Activated CD4-positive, alpha-beta T cell treated with anti-CD3 and anti-CD28 coated beads for 4 hours (primary cell): ENCODE data around the gene ZNF582.
"Not testable (repeated sequence)": the region's sequence is repeated elsewhere in the genome, so short reads cannot be mapped to it uniquely, and the experiment has no call there.

Experiments used
- DNase-seq, 2 donors: peaks; one replicate each; pipeline ENCODE4 v3.0.0-alpha.2; 2020

The ZNF582 gene

GRCh38 chr19:56350416-56351045, 42.8 kb downstream of the ZNF582 start:
- DNase-seq = peak; percentile 12 to 65

- DNase-seq = no peak
These were observed 45.0 kb downstream of the ZNF582 start for GRCh38 chr19:56348289-56348877.

- no peak for DNase-seq
These were observed 46.1 kb downstream of the ZNF582 start for GRCh38 chr19:56347163-56347778.

DNA sequence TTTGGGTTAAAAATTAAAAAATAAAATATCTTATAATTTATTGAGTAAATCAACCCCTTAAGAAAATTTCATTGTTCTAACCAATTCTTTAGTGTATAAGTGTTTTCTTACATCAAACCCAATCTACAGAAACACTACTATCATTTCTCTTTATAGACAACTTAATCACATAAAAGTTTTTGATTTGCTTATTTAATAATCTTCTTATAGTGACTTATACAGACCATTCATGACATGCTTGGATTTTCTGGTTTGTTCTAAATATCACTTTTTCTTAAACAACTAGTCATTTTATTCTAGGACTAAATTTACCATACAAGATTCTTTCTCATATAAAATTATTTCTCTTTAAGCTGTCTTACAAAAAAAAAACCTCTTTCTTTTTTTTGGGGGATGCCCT, 51.4 kb downstream of the ZNF582 start:
- no peak for DNase-seq

- DNase-seq = not testable (repeated sequence)
These were observed 54.3 kb downstream of the ZNF582 start for GRCh38 chr19:56339031-56339430.

- not testable (repeated sequence) for DNase-seq
These were observed 56.3 kb downstream of the ZNF582 start for GRCh38 chr19:56337077-56337476.

DNA sequence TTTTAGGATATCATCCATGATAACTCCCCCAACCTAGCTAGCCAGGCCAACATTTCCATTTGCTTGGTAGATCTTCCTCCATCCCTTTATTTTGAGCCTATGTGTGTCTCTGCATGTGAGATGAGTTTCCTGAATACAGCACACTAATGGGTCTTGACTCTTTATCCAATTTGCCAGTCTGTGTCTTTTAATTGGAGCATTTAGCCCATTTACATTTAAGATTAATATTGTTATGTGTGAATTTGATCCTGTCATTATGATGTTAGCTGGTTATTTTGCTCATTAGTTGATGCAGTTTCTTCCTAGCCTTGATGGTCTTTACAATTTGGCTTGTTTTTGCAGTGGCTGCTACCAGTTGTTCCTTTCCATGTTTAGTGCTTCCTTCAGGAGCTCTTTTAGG, 58.0 kb downstream of the ZNF582 start:
- not testable (repeated sequence) for DNase-seq

DNA sequence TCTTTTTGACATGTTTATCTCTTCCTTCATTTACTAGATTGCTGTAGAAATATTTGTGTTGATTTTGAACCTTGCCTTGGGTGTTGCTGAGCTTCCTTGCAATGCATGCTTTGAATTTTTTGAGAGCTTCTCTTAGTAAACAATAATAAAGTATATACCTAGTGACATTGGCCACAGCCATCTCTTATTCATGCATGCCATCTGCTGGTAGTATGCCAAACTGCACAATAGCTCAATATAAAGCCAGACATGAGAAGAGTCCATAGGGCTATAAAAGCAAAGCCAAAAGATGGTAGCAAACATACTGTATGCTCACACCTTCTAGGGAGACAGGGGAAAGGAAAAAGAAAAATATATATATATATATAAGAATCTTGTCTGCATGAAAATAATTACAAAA, 59.8 kb downstream of the ZNF582 start:
- DNase-seq = peak in 1 of 2 donors; percentile 48
